Measurements from ENCODE around the gene ZMYND8.
"Not testable (repeated sequence)": the region's sequence is repeated elsewhere in the genome, so short reads cannot be mapped to it uniquely, and the experiment has no call there.

The ZMYND8 gene

GRCh38 chr20:47309806-47310426 lies 46.6 kb downstream of the ZMYND8 start:
- no peak for DNase-seq

GRCh38 chr20:47309394-47309793 lies 47.1 kb downstream of the ZMYND8 start:
- no peak for DNase-seq

DNA sequence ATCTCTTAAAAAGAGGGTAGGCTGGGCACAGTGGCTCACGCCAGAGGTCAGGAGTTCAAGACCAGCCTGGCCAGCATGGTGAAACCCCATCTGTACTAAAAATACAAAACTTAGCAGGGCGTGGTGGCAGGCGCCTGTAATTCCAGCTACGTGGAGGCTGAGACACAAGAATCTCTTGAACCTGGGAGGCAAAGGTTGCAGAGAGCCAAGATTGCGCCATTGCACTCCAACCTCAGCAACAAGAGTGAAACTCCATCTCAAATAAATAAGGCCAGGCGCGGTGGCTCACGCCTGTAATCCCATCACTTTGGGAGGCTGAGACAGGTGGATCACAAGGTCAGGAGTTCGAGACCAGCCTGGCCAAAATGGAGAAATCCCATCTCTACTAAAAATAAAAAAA lies 48.9 kb downstream of the ZMYND8 start:
- not testable (repeated sequence) for DNase-seq

- no peak for DNase-seq
Observed at GRCh38 chr20:47306755-47307370, 49.6 kb downstream of the ZMYND8 start.

DNA sequence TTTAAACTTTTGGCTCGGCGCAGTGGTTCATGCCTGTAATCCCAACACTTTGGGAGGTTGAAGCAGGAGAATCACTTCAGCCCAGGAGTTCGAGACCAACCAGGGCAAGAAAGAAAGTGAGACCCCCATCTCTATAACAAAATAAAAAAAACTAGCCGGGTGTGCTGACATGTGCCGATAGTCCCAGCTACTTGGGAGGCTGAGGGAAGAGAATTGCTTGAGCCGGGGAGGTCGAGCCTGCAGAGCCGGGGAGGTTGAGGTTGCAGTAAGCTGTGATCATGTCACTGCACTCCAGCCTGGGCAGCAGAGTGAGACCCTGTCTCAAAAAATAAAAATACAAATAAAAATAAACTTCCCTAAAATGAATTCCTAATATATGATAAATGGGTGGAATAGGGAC lies 50.4 kb downstream of the ZMYND8 start:
- DNase-seq: no peak

DNA sequence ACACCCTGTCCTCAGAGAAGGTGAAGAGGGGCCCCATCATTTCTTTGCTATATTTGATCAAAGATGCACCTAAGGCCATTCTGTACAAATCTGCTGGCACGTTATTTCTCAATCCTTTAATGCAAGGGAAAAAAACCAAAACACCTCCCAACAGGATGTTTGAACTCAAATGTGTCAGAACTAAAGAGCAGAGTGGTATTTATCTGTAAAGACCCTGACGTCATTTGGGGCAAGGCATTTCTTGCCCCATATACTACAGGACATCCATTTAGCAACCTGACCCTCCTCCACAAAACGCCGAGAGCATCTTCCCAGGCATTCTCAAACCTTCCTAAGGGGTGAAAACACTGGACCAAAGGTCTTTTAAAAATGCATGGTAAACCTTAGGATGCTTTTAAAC lies 50.8 kb downstream of the ZMYND8 start:
- no peak for DNase-seq

GRCh38 chr20:47304287-47304686 lies 52.2 kb downstream of the ZMYND8 start:
- DNase-seq: no peak

DNA sequence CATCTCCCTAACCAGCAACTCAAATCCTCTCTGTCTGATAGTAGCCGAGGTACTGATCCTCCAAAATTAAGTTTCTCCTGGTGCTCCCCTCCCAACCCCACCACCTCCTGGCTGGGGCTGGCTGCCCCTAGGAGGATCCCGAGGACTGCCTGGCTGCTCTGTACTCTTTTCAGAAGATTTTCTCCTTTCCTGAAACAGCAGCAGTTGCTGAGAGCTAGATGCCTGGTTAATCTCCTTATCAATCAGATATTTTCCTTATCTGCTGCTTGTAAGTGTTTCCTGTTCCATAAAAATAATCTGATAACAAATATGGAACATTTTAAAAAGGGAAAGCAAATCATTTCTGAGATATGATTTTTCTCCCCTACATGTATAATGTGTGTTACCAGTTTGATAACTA lies 52.8 kb downstream of the ZMYND8 start:
- DNase-seq: no peak

DNA sequence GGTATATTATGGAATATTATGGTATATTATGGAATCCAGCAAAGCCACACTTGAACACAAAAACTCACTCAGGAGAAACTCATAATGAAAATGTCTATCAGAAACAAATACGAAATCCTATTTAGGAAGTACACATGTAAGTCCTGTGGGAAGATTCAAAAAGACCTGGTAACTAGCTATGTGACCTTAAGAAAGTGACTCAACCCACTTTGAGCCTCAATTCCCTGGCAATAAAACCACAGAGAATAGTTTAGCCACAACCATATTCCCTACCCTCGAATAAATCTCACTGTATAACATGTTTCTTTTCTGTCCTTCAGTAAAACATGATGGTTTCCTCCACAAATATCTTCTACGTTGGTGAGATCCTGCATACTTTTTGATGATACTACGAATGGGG lies 56.4 kb downstream of the ZMYND8 start:
- DNase-seq: no peak

- no peak for DNase-seq
Observed at GRCh38 chr20:47298624-47299023, 57.9 kb downstream of the ZMYND8 start.

DNA sequence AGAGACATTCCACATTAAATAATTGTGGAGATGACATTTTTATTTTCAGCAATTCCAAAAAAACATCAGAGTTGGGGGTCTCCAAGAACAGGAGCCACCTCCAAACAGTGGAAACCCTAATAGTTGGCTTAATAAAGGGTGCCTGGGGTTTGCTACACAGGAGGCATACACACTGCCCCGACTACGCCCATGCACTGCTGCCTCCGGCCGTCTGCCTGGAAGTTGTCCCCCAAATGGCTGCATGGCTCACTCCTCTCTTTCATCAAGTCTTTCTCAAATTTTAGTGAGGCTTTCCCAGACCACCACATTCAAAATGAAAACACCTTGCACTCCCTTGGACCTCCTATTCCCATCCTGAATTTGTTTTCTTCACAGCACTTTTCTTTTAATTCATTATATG lies 58.8 kb downstream of the ZMYND8 start:
- no peak for DNase-seq

- DNase-seq: peak; percentile 16
Observed at GRCh38 chr20:47296950-47297349, 59.5 kb downstream of the ZMYND8 start.

DNA sequence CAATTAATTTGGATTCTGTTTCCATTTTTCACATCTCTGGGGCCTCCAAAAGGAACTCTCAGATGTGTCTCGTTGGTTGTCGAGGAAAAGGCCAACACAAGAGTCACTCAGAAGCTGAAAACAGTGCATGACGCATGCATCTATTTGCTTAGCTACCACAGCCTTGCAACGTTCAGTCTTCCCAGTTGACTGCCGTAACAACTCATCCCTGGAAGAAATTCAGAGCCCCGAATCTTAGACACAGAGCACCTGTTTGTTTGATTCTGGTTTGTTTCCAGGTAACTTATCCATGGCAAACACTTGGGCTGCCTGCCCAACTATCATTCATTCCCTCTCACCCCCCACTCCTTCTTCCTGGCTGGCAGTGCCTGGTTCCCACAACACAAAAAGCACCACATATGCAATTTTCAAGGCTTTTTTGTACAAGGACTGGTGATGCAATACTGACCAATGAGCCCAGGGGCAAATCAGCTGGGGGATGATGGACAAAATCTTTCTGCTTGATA lies 60.5 kb downstream of the ZMYND8 start:
- DNase-seq: peak; percentile 9

DNA sequence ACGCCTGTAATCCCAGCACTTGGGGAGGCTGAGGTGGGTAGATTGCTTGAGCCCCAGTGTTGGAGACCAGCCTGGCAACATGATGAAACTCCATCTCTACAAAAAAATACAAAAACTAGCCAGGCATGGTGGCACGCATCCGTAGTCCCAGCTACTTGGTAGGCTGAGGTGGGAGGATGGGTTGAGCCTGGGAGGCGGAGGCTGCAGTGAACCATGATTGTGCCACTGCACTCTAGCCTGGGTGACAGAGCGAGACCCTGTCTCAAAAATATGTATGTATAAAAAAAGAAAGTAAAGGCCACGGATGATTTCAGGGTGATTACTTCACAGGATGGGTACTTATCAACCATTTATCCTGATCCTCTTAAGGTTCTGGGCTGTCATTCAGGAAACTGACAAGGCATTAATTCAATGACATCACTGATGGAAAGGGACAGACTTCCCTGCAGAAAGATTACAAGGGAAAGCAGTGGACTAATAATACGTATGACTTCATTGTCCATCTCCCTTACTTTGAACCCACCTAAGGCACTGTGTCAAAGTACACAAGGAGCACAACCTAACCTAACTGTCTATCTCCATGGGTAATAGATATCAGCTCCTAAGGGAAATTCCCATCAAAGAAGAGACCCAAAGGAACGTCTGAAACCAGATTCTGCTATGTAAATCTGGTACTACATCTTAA lies 61.2 kb downstream of the ZMYND8 start:
- DNase-seq: no peak

DNA sequence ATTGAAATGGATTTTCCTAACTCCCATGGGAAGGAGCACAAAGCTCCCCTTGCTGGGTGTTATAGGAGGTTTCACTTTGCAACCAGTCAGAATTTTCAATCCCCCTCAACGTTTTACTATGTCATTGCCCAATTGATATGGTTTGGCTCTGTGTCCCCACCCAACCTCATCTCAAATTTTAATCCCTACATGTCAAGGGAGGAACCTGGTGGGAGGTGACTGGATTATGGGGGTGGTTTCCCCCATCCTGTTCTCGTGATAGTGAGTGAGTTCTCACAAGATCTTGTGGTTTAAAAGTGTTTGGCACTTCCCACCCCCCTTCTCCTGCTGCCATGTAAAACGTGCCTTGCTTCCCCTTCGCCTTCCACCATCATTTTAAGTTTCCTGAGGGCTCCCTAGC lies 62.9 kb downstream of the ZMYND8 start:
- no peak for DNase-seq

DNA sequence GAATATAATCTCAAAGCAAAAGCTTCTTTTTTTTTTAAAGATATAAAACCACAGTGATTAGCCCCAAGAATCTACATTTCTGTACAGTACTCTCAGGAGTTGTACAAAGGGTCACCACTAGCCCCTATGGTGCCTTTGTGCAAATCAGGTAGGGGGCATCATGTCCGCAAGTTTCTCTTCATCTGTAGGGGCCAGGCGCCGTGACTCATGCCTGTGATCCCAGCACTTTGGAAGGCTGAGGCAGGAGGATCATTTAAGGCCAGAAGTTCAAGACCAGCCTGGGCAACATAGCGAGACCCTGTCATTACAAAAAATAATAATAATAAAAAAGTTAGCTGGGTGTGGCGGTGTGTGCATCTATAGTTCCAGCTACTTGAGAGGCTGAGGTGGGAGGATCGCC lies 63.9 kb downstream of the ZMYND8 start:
- no peak for DNase-seq

GRCh38 chr20:47290666-47291430 lies 65.7 kb downstream of the ZMYND8 start:
- no peak for DNase-seq

DNA sequence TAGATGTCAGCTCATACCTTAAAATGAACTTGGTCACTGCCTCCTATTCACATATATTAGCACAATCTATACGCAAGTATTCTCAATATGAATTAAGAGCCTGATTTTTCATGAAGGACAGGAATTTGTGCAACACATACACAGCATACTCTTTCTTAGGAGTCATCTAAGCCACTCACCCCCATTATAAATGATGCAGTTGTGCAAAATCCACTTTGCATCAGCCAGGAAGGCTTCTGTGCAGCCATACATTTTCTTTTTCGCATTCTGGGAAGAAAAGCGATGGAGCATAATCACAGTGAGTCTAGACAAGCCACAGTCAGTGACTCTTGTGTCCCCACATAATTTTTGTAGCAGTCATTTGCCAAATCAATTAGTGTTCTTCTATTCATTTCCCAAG lies 66.5 kb downstream of the ZMYND8 start:
- no peak for DNase-seq

- no peak for DNase-seq
Observed at GRCh38 chr20:47289096-47289495, 67.4 kb downstream of the ZMYND8 start.

DNA sequence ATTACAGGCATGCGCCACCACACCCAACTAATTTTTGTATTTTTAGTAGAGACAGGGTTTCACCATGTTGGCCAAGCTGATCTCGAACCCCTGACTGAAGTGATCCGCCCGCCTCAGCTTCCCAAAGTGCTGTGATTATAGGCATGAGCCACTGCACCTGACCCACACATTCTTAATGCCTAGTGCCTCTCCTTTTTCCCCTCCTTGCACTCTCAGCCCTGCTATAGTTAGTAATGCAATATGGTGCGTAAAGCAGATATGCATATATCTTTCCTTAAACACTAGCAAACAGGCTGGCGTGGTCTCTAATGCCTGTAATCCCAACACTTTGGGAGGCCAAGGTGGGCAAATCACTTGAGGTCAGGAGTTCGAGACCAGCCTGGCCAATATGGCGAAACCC lies 68.0 kb downstream of the ZMYND8 start:
- DNase-seq: not testable (repeated sequence)

- no peak for DNase-seq
Observed at GRCh38 chr20:47287609-47288144, 68.8 kb downstream of the ZMYND8 start.

GRCh38 chr20:47286681-47287080 lies 69.8 kb downstream of the ZMYND8 start:
- no peak for DNase-seq

DNA sequence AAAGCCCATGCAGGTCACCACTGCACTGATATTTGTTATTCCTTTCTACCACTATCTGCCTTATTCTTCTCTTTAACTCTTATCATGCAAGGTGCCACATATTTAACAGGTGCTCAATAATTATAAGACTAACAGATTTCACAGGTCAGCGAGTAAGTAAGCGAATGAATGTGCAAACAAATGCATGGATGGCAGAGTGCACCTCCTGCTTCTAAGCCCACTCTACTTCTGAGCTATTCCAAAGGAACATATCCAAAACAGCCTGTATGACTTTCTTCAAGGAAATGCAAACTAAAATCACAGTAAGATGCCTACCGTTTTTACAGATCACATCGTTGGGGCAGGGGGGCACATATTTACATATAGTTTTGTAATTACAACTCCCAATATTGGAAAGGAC lies 71.3 kb downstream of the ZMYND8 start:
- DNase-seq: no peak

Data from stimulated activated CD8-positive, alpha-beta memory T cell treated with anti-CD3 and anti-CD28 coated beads, Interleukin-4, amount 100 ng/mL, for 48 hours (primary cell).